Erythroblast (primary cell): ENCODE data around the gene AOX1.

Experiments used
- GATA1 ChIP-seq: IDR thresholded peaks from 2 replicates; pipeline ENCODE4 v1.6.1; 2011; ENCODE audit warnings: low read depth, mild to moderate bottlenecking, control low read depth, low read length, moderate library complexity
- POLR2A ChIP-seq: IDR thresholded peaks from 2 replicates; pipeline ENCODE4 v1.6.1; 2011; ENCODE audit warnings: mild to moderate bottlenecking, low read length

- TF ChIP-seq POLR2A (no peak), GATA1 (no peak)
These were observed 2.4 kb downstream of the AOX1 start for GRCh38 chr2:200588076-200588678.
